HL-60 (cell line): Measurements from ENCODE around the gene SERP2.

ENCODE experiments used
- GABPA ChIP-seq: IDR thresholded peaks from 2 replicates; pipeline ENCODE4 v1.6.1; 2012; ENCODE audit warnings: low read depth
- POLR2AphosphoS5 ChIP-seq: IDR thresholded peaks from 2 replicates; pipeline ENCODE4 v1.6.1; 2012; ENCODE audit warnings: low read depth
- TF ChIP-seq, protein P1 (sequence below): IDR thresholded peaks from one replicate; pipeline ENCODE4 v1.5.1; 2011; ENCODE audit warnings: low read length, control low read depth, inconsistent platforms; ENCODE audit not compliant: insufficient read depth
- TF ChIP-seq, protein P2 (sequence below): IDR thresholded peaks from 2 replicates; pipeline ENCODE4 v1.6.1; 2012; ENCODE audit warnings: low read depth; ENCODE audit not compliant: insufficient replicate concordance

DNA sequence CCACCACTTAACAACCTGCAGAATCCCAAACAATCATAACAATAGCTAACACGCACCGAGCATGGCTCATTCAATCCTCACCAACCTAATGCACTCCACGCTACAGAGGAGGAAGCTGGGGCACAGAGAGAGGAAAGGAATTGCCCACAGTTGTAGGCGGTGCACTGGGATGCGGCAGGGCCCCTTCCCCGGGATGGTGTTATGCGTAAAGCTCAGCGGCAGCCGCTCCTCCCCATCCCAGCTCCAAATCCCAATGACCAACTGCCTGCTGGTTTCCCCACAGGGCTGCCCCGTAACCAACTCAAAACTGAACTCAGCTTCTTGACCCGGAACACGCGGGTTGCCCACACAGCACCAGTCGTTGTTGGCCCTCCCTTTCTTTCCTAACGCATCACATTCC lies 42.2 kb downstream of the SERP2 start:
- TF ChIP-seq, protein P1, sequence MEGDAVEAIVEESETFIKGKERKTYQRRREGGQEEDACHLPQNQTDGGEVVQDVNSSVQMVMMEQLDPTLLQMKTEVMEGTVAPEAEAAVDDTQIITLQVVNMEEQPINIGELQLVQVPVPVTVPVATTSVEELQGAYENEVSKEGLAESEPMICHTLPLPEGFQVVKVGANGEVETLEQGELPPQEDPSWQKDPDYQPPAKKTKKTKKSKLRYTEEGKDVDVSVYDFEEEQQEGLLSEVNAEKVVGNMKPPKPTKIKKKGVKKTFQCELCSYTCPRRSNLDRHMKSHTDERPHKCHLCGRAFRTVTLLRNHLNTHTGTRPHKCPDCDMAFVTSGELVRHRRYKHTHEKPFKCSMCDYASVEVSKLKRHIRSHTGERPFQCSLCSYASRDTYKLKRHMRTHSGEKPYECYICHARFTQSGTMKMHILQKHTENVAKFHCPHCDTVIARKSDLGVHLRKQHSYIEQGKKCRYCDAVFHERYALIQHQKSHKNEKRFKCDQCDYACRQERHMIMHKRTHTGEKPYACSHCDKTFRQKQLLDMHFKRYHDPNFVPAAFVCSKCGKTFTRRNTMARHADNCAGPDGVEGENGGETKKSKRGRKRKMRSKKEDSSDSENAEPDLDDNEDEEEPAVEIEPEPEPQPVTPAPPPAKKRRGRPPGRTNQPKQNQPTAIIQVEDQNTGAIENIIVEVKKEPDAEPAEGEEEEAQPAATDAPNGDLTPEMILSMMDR, result no peak
- TF ChIP-seq GABPA (no peak), POLR2AphosphoS5 (no peak)
- TF ChIP-seq, protein P2, sequence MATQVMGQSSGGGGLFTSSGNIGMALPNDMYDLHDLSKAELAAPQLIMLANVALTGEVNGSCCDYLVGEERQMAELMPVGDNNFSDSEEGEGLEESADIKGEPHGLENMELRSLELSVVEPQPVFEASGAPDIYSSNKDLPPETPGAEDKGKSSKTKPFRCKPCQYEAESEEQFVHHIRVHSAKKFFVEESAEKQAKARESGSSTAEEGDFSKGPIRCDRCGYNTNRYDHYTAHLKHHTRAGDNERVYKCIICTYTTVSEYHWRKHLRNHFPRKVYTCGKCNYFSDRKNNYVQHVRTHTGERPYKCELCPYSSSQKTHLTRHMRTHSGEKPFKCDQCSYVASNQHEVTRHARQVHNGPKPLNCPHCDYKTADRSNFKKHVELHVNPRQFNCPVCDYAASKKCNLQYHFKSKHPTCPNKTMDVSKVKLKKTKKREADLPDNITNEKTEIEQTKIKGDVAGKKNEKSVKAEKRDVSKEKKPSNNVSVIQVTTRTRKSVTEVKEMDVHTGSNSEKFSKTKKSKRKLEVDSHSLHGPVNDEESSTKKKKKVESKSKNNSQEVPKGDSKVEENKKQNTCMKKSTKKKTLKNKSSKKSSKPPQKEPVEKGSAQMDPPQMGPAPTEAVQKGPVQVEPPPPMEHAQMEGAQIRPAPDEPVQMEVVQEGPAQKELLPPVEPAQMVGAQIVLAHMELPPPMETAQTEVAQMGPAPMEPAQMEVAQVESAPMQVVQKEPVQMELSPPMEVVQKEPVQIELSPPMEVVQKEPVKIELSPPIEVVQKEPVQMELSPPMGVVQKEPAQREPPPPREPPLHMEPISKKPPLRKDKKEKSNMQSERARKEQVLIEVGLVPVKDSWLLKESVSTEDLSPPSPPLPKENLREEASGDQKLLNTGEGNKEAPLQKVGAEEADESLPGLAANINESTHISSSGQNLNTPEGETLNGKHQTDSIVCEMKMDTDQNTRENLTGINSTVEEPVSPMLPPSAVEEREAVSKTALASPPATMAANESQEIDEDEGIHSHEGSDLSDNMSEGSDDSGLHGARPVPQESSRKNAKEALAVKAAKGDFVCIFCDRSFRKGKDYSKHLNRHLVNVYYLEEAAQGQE, result no peak
